Measurements from ENCODE around the gene STRADA.
A peak's percentile ranks its signal among the peaks of the same experiment; 100 is the strongest.
"Not testable (repeated sequence)": the region's sequence is repeated elsewhere in the genome, so short reads cannot be mapped to it uniquely, and the experiment has no call there.

Gene STRADA

DNA sequence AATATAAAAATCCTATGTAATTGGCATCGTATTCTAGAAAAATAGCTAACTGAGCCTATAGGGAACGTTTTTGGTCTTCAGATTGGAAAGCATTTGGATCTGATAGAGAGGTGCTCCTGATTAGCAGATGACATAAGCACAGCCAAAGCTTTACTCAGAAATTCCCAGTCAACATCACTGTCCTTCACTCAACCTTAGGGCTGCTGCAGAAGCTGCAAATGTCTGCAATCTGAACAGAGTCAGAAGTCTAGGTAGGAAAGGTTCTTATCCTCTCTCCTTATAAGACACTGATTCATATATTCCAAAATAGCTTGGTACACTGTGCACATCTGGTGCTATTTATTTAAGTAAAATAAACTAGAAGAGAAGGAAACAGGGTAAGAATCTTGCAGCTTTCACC lies 19.2 kb downstream of the STRADA start:
- H3K9me3 Mint-ChIP-seq = no peaks in the 10 kb centered on the region
- no peak overlapping the region for H3K4me3 Mint-ChIP-seq
- peaks cover 26 to 29% of the 10 kb centered on the region in 2 donors for H3K36me3 Mint-ChIP-seq
- ATAC-seq (replicated peaks) (no peak), DNase-seq (no peak)
- no peaks in the 10 kb centered on the region for H3K27me3 Mint-ChIP-seq
- H3K4me1 Mint-ChIP-seq = no peaks in the 10 kb centered on the region
- H3K27ac Mint-ChIP-seq = no peak overlapping the region

DNA sequence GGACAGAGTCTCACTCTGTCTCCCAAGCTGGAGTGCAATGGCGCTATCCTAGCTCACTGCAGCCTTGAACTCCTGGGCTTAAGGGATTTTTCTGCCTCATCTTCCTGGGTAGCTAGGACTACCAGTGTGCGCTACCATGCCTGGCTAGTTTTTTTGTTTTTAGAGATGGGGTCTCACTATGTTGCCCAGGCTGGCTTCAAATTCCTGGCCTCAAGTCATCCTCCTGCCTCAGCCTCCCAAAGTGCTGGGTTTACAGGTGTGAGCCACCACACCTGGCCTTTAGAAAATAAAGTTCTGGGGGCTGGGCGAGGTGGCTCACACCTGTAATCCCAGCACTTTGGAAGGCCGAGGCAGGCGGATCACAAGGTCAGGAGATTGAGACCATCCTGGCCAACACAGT lies 21.4 kb downstream of the STRADA start:
- peaks cover 26 to 30% of the 10 kb centered on the region in 2 donors for H3K36me3 Mint-ChIP-seq
- H3K27ac Mint-ChIP-seq; H3K4me3 Mint-ChIP-seq; H3K27me3 Mint-ChIP-seq; ATAC-seq (replicated peaks); DNase-seq; H3K9me3 Mint-ChIP-seq; H3K4me1 Mint-ChIP-seq: not testable (repeated sequence)

DNA sequence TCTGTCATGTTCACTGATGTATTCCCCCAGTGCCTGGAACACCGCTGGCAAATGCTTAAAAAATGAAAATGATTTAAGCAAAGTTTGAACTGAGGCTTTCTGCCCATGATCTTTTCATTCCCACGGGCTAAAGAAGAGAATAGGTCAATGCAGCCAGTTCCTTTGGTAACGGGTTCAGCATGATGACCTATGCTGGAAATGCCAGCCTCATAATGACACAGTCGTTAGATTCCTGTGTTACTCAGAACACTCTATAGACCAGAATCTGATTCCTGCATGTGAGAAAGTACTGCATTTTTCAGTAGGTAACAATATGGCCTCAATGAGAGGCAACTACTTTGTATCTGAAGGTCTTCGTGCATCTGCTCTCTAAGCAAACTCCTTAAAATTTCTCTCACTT lies 22.6 kb downstream of the STRADA start:
- Mint-ChIP-seq H3K9me3 (no peaks in the 10 kb centered on the region), H3K36me3 (peaks cover 20 to 31% of the 10 kb centered on the region in 2 donors), H3K27me3 (no peaks in the 10 kb centered on the region), H3K27ac (no peak overlapping the region), H3K4me1 (peaks cover 0 to 5% of the 10 kb centered on the region in 2 donors), H3K4me3 (no peak overlapping the region)
- ATAC-seq (replicated peaks) (no peak), DNase-seq (no peak)

DNA sequence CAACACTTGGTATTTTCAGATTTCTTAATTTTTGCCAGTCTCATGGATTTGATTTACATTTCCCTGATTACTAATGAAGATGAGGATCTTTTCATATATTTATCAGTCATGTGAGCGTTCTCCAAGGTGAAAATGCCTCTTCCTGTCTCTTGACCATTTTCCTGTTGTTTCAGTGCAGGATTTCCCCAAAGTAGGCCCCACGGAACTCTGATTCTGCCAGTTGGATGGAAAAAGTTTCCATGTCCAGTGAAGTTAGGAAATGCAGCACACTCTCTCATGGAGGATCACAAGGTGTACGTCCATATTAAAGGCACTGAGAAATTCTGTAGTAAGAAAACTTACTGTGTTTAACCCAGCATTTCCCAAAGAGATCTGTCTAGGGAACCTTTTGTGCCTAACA lies 25.2 kb downstream of the STRADA start:
- Mint-ChIP-seq H3K4me1 (peaks cover 0 to 5% of the 10 kb centered on the region in 2 donors), H3K9me3 (no peaks in the 10 kb centered on the region), H3K36me3 (peaks cover 20 to 30% of the 10 kb centered on the region in 2 donors), H3K27ac (no peak overlapping the region), H3K27me3 (no peaks in the 10 kb centered on the region), H3K4me3 (no peak overlapping the region)
- DNase-seq = no peak
- no peak for ATAC-seq (replicated peaks)

DNA sequence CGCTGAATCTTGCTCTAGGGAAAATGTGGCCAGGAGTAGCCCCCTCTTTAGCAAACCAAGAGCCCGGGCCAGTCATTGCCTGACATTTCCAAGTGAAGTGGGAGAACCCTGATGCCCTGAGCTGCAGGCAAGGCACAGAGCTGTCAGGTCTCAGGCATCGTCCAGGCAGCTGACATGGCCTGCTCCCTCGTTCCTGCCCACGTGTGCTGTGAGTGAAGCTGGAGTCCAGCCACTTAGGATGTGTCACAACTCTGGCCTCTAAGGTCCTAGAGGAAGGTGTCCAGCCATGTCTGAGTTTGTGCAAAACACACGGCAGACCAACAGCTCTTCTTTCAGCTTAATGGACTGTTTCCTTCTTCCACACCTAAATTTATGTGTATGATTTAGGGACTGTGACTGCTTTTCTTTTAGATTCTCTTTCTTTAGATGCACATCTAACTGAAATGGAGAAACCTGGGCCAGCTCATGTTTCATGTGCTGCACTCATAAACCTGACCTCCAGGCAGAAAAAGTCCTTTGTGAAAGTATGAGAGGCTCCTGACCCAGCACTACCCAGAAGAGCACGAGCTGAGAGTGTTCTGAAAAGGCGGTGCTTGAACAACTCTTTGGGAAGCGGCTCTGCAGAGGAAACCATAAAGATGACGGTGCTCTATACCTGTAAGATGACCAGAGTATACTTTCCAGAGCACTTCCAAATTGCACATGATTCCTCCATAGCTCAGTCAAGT lies 26.9 kb downstream of the STRADA start:
- Mint-ChIP-seq H3K27me3 (no peaks in the 10 kb centered on the region), H3K4me1 (peaks cover 0 to 13% of the 10 kb centered on the region in 2 donors), H3K27ac (no peak overlapping the region), H3K4me3 (no peak overlapping the region), H3K9me3 (no peaks in the 10 kb centered on the region), H3K36me3 (peaks cover 19 to 39% of the 10 kb centered on the region in 2 donors)
- DNase-seq (no peak), ATAC-seq (replicated peaks) (no peak)

DNA sequence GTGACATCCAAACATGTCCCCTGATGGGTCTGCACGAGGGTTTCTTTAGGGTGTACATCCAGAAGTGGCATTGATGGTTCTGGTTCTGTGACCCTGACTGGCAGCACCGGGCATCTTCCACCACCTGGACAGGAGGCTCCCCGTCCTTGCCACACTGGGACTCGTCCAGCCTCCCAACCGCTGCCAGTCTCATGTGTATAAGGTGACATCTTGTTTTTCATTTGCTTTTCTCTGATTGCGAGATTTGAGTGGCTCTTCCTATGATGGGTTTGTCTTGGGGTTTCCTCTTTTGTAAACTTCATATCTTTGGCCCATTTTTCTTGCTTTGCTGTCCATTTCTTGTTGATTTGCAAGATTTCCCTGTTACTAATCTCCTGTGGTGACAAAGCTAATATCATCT lies 32.5 kb downstream of the STRADA start:
- Mint-ChIP-seq H3K27me3 (no peaks in the 10 kb centered on the region), H3K4me1 (peaks cover 19 to 54% of the 10 kb centered on the region in 2 donors), H3K4me3 (no peak overlapping the region), H3K36me3 (peaks cover 21 to 42% of the 10 kb centered on the region in 2 donors), H3K27ac (no peak overlapping the region), H3K9me3 (no peaks in the 10 kb centered on the region)
- DNase-seq (no peak), ATAC-seq (replicated peaks) (no peak)

DNA sequence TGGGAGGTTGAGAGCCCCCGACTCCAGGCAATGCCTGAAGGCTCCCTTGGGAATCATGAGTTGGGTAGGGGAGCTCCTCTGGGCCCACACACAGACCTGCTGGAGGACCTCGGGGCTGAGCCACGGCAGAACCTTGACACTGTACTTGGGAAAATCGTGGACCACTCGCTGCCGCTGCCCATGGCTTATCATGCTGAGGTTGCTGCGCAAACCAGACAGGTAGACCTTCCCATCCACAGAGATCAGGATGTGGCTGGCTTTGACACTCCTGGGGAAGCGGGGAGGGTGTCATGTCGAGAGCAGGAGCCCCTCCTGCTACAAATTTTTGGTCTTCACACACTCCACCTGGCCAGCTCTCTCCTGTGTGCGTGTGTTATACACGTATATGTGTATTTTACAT lies 34.4 kb downstream of the STRADA start:
- peaks cover 37 to 73% of the 10 kb centered on the region in 2 donors for H3K4me1 Mint-ChIP-seq
- H3K27me3 Mint-ChIP-seq = no peaks in the 10 kb centered on the region
- no peak for ATAC-seq (replicated peaks)
- H3K4me3 Mint-ChIP-seq = no peak overlapping the region
- H3K9me3 Mint-ChIP-seq = no peaks in the 10 kb centered on the region
- no peak for DNase-seq
- peaks cover 28 to 56% of the 10 kb centered on the region in 2 donors for H3K36me3 Mint-ChIP-seq
- no peak overlapping the region for H3K27ac Mint-ChIP-seq

DNA sequence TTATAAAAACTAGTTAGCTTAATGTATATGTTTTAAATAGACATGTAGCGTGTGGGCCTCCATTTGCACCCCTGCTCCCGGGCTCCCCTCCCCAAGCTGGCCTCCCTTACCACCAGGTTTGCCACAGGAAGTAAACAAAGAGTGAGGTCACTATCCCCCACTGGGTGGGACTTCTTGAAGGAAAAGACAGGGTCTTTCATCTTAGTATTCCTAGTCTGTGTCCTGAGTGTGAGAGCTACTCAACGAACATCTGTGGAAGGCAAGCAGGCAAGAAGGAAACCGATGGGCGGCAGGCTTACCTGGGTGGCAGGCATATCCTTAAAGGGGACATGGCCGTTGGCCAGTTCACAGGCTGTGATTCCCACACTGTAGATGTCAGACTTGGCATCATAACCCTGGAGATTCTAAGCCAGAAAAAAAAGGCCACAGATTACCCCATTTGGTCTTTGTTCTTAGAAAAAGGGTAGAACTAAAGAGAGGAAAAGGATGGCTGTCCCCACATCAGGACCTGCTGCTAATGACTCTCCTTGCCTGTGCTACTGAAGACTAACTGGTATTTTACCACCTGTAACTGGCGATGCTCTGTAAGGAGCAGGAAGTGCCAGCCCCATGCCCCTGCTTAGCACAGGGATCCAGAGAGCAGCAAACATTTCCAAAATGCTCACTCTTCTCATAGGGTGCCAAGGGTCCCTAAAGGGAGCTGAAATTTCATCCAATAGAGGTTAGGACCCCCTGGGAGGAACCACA lies 35.1 kb downstream of the STRADA start:
- peaks cover 30 to 55% of the 10 kb centered on the region in 2 donors for H3K36me3 Mint-ChIP-seq
- peaks cover 41 to 80% of the 10 kb centered on the region in 2 donors for H3K4me1 Mint-ChIP-seq
- H3K4me3 Mint-ChIP-seq = no peak overlapping the region
- H3K27ac Mint-ChIP-seq = peak overlapping the region; percentile 83
- H3K9me3 Mint-ChIP-seq = no peaks in the 10 kb centered on the region
- H3K27me3 Mint-ChIP-seq = no peaks in the 10 kb centered on the region
- DNase-seq (no peak), ATAC-seq (replicated peaks) (no peak)

DNA sequence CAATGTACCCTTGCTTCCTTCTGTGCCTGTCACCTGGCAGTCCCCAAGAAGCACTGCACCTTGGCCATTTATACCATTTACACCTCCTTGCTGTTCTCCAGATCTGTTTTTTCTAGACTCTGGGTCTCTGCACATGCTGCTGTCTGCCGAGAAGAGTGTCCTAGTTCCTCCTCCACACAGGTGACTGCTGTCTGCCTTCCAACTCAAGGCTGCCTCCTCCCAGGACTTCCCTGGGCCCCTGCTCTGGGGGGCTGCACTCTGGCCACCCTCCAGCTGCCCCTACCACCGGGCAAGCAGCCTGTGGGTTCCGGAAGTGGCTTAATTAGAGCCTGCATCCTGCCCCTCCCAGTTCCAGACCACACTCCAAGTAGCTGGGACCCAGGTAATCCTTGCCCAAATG lies 35.9 kb downstream of the STRADA start:
- no peaks in the 10 kb centered on the region for H3K9me3 Mint-ChIP-seq
- H3K27me3 Mint-ChIP-seq = no peaks in the 10 kb centered on the region
- ATAC-seq (replicated peaks) (no peak), DNase-seq (no peak)
- peaks cover 33 to 59% of the 10 kb centered on the region in 2 donors for H3K36me3 Mint-ChIP-seq
- peak overlapping the region; percentile 83 for H3K27ac Mint-ChIP-seq
- no peak overlapping the region for H3K4me3 Mint-ChIP-seq
- peaks cover 45 to 86% of the 10 kb centered on the region in 2 donors for H3K4me1 Mint-ChIP-seq

DNA sequence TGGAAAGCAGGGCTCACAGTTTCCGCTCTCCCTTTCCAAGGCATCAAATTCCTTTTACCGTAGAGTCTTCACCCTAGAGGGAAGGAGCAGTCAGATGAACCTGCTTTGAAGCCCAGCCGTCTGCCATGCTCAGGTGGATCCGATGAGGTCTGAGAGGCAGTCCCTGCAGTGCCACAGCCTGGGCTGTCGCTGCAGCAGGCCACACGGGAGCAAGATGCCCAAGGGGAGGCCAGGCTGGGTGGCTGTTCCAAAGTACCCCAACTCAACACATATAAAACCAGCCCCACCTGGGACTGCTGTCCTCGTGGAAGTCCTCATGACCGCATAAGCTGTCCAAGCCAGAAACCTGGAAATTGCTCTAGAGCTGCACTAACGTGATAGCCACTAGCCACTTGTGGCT lies 36.8 kb downstream of the STRADA start:
- no peak overlapping the region for H3K4me3 Mint-ChIP-seq
- ATAC-seq (replicated peaks) (no peak), DNase-seq (no peak)
- peaks cover 31 to 53% of the 10 kb centered on the region in 2 donors for H3K36me3 Mint-ChIP-seq
- no peak overlapping the region for H3K27ac Mint-ChIP-seq
- H3K4me1 Mint-ChIP-seq = peaks cover 45 to 80% of the 10 kb centered on the region in 2 donors
- no peaks in the 10 kb centered on the region for H3K27me3 Mint-ChIP-seq
- no peaks in the 10 kb centered on the region for H3K9me3 Mint-ChIP-seq

DNA sequence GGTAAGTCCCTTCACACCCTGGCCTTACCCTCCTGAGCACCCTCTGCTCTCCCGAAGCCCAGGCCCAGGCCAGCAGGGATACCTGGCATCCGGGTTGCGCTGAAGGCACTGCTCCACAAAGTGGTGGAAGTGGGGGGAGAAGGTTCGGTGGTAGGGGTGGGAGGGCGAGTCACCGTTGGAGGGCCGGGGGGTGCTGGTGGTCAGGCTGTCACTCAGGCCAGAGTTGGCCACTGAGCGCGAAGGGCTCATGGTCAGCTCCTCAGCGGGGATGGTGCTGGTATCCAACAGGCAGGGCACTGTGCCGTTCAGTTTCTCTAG lies 37.4 kb downstream of the STRADA start:
- DNase-seq = no peak
- Mint-ChIP-seq H3K27ac (no peak overlapping the region), H3K9me3 (no peaks in the 10 kb centered on the region), H3K4me1 (peaks cover 42 to 77% of the 10 kb centered on the region in 2 donors), H3K27me3 (no peaks in the 10 kb centered on the region), H3K4me3 (peak overlapping the region; percentile 46 to 72), H3K36me3 (peaks cover 27 to 47% of the 10 kb centered on the region in 2 donors)
- no peak for ATAC-seq (replicated peaks)

DNA sequence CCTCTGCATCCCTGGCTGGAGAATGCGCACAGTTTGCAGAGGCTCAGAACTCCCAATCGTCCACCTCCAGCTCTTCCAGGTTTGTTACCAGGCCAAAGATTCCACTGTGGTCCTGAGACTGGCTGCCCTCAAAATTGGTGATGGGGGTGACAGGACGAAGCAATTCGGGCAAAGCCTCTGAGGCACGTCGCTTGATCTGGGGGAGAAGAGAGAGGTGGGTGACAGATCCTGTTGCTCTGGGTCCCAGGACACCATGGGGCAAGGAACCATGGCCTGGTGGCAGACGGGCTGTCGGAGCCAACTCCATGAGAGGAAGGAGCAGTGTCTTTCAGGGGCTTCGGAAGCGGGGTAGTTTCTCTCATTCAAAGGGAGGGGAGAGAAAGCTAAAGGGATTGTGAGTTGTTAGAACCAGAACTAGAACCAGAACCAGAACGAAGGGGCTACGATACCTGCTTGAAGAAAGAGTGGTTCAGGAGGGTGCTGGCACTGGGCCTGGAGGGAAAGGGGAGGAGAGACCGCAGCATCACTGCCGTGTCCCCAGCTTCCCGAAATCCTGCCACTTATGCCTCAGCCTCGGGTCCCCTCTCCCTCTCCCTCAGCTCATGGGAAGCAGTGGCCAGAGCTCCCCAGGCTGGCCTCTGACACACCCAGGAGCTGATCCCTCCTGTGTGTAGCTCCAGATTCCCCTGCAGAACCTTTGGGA lies 37.9 kb downstream of the STRADA start:
- Mint-ChIP-seq H3K4me3 (peak overlapping the region; percentile 46 to 72), H3K4me1 (peaks cover 38 to 72% of the 10 kb centered on the region in 2 donors), H3K36me3 (peaks cover 22 to 42% of the 10 kb centered on the region in 2 donors), H3K27me3 (no peaks in the 10 kb centered on the region), H3K9me3 (no peaks in the 10 kb centered on the region), H3K27ac (peak overlapping the region; percentile 93)
- ATAC-seq (replicated peaks) (no peak), DNase-seq (no peak)

DNA sequence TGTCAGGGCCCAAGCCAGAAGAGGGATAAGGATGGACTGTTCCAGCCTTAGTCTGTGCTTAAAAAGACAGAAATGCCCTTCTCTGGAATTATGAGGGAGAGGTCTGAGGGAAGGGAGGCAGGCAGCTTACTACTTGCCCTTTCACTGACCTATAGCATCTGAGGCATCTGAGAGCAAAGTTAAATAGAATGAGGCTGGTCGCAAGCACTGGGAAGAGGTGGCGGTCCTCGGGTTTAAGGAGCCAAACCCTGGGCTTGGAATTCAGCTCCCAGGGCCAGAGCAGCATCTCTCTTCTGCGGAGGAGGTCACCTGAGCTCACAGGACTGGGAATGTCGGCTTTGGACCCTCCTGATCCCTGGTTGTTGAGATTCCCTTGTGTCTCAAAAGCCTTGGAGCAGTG lies 38.6 kb downstream of the STRADA start:
- no peaks in the 10 kb centered on the region for H3K27me3 Mint-ChIP-seq
- H3K4me3 Mint-ChIP-seq = peak overlapping the region; percentile 88 to 90
- peaks cover 26 to 47% of the 10 kb centered on the region in 2 donors for H3K36me3 Mint-ChIP-seq
- no peak for DNase-seq
- H3K9me3 Mint-ChIP-seq = no peaks in the 10 kb centered on the region
- H3K4me1 Mint-ChIP-seq = peaks cover 38 to 70% of the 10 kb centered on the region in 2 donors
- ATAC-seq (replicated peaks) = no peak
- H3K27ac Mint-ChIP-seq = peak overlapping the region; percentile 97

DNA sequence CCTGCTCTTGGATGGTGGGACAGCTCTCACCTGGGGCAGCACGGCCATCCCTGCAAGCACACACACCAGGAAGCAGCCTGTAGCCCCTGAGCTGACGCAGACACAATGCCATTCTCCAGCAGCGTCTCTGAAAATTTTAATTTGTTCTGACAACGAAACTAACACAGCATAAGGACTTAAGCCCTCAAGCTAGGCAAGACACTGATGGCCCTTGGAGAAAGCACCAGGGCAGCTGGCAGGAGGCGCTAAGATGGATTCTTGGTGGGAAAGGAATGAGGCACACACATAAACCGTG lies 38.9 kb downstream of the STRADA start:
- DNase-seq = no peak
- peaks cover 41 to 74% of the 10 kb centered on the region in 2 donors for H3K4me1 Mint-ChIP-seq

More for the DNA sequence above, 38.9 kb downstream of the STRADA start:
- Mint-ChIP-seq H3K27ac (peak overlapping the region; percentile 97), H3K4me3 (peak overlapping the region; percentile 88 to 90), H3K27me3 (no peaks in the 10 kb centered on the region), H3K36me3 (peaks cover 30 to 50% of the 10 kb centered on the region in 2 donors), H3K9me3 (no peaks in the 10 kb centered on the region)
- no peak for ATAC-seq (replicated peaks)
